Activated CD8-positive, alpha-beta memory T cell treated with anti-CD3 and anti-CD28 coated beads for 4 hours (primary cell): ENCODE results near the gene FKBP4.
"Not testable (repeated sequence)": the region's sequence is repeated elsewhere in the genome, so short reads cannot be mapped to it uniquely, and the experiment has no call there.

Experiments used
- DNase-seq, 2 donors: peaks; one replicate each; pipeline ENCODE4 v3.0.0-alpha.2; 2020; ENCODE audit warnings: low read depth in 2 of 2

FKBP4 gene

GRCh38 chr12:2794736-2795289 lies at the start of gene FKBP4:
FKBP4 (plus strand) TSS chr12:2794970; CDS start chr12:2795140, 170 bp downstream.
- peak; percentile 83 to 86 for DNase-seq

GRCh38 chr12:2745655-2746054 lies 49.1 kb upstream of the FKBP4 start:
- no peak for DNase-seq

- no peak for DNase-seq
Measured at GRCh38 chr12:2749580-2749979, 45.2 kb upstream of the FKBP4 start.

- DNase-seq: no peak
Measured at GRCh38 chr12:2750185-2750584, 44.6 kb upstream of the FKBP4 start.

- DNase-seq: no peak
Measured at GRCh38 chr12:2751230-2751629, 43.5 kb upstream of the FKBP4 start.

- no peak for DNase-seq
Measured at GRCh38 chr12:2751686-2752085, 43.1 kb upstream of the FKBP4 start.

GRCh38 chr12:2752676-2753371 lies 41.9 kb upstream of the FKBP4 start:
- DNase-seq: peak; percentile 26 to 31

- no peak for DNase-seq
Measured at GRCh38 chr12:2753536-2753935, 41.2 kb upstream of the FKBP4 start.

GRCh38 chr12:2754208-2754607 lies 40.6 kb upstream of the FKBP4 start:
- no peak for DNase-seq

- DNase-seq: no peak
Measured at GRCh38 chr12:2756756-2757155, 38.0 kb upstream of the FKBP4 start.

GRCh38 chr12:2759733-2760132 lies 35.0 kb upstream of the FKBP4 start:
- no peak for DNase-seq

GRCh38 chr12:2764398-2764797 lies 30.4 kb upstream of the FKBP4 start:
- no peak for DNase-seq

- no peak for DNase-seq
Measured at GRCh38 chr12:2765052-2765451, 29.7 kb upstream of the FKBP4 start.

- no peak for DNase-seq
Measured at GRCh38 chr12:2765608-2766007, 29.2 kb upstream of the FKBP4 start.

GRCh38 chr12:2768224-2768961 lies 26.4 kb upstream of the FKBP4 start:
- no peak for DNase-seq

GRCh38 chr12:2769866-2770533 lies 24.8 kb upstream of the FKBP4 start:
- DNase-seq: no peak

GRCh38 chr12:2770544-2770943 lies 24.2 kb upstream of the FKBP4 start:
- DNase-seq: not testable (repeated sequence)

- DNase-seq: no peak
Measured at GRCh38 chr12:2772370-2772769, 22.4 kb upstream of the FKBP4 start.

GRCh38 chr12:2773199-2773875 lies 21.4 kb upstream of the FKBP4 start:
- no peak for DNase-seq

- no peak for DNase-seq
Measured at GRCh38 chr12:2775431-2775830, 19.3 kb upstream of the FKBP4 start.

- no peak for DNase-seq
Measured at GRCh38 chr12:2776129-2776806, 18.5 kb upstream of the FKBP4 start.
